ENCODE data around the gene SVBP. TPM values are rescaled to one million over a fixed set of nuclear protein-coding genes. Genes with fewer than 3 reads are reported as not detected.

Gene SVBP
- total RNA-seq, 1 donor from 2014 or later = 14.2 TPM

- ATAC-seq (no peak), DNase-seq (no peak)
- intact Hi-C loops (cut with micrococcal nuclease) = no loop called here
Measured at GRCh38 chr1:42844592-42845140, 27.5 kb upstream of the SVBP start.

DNA sequence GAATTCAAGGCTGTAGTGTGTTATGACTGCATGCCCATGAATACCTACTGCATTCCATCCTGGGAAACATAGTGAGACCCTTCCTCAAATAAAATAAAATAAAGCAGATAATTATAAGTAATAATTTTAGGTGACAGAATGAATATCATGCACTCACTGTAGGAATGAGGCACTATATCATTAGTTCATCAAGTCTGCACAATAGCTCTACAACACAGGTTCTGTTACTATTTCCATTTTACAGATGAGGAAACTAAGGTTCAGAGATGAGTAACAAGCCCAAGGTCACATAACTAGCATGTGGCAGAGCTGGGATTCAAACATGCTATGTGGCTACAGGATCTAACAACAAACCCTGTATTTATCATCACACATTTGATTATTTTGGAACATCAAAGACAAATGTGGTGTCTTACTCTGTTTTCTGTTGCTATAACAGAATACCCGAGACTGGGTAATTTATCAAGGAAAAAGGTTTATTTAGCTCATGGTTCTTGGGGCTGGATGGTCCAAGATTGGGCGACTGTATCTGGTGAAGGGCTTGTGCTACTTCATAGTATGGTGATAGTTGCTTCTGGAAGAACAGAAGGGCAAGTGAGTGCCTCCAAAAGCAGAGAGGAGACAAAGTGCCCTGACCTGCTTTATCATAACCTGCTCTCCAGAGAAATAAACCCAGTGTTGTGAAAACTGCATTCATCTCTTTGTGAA, 24.4 kb upstream of the SVBP start:
- DNase-seq (no peak), ATAC-seq (no peak)
- intact Hi-C loops (cut with micrococcal nuclease) = no loop called here

DNA sequence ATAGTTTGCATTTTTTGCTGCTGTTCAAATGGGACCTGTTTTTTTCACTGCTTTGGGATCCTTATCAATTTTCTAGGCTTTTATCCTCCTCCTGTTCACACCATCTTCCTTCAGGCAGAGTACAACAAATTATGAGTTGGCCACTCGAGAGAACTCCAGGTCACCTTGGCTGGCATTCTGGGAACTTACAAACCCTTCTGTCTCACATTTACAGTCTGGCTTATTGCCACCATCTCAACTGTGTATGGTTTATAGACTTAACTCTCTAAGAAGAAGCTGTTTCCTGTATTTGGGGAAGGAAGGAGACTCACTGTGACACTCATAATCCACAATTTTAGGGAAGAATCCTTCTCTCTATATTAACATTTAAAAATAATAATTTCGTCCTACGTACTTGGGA, 23.8 kb upstream of the SVBP start:
- DNase-seq (no peak), ATAC-seq (peak; percentile 30)
- intact Hi-C loops (cut with micrococcal nuclease) = no loop called here

- intact Hi-C loops (cut with micrococcal nuclease) = no loop called here
- DNase-seq (no peak), ATAC-seq (peak; percentile 35)
Measured at GRCh38 chr1:42838482-42839190, 21.4 kb upstream of the SVBP start.

GRCh38 chr1:42837709-42838108, 20.5 kb upstream of the SVBP start:
- ATAC-seq (peak; percentile 44), DNase-seq (no peak)
- intact Hi-C loops (cut with micrococcal nuclease) = no loop called here

- ATAC-seq (no peak), DNase-seq (no peak)
- intact Hi-C loops (cut with micrococcal nuclease) = no loop called here
Measured at GRCh38 chr1:42835422-42835821, 18.2 kb upstream of the SVBP start.

DNA sequence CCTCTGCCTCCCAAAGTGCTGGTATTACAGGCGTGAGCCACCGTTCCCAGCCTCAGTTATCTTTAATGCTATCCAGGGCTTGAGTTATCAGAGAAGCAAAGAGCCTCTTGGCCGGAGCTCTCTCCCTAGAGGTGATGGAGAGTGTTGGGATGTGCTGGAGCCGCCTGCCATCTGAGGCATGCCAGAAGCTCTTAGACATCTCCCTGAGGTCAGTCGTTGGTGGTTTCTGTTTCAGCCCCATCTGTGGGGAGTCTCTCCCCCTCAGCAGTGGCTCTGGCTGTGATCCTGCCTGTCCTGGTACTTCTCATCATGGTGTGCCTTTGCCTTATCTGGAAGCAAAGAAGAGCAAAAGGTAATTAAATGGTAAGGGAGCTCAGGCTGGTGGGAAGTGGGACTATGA, 17.6 kb upstream of the SVBP start:
- intact Hi-C loops (cut with micrococcal nuclease) = no loop called here
- ATAC-seq (no peak), DNase-seq (no peak)

GRCh38 chr1:42833981-42834380, 16.8 kb upstream of the SVBP start:
- ATAC-seq (peak; percentile 19), DNase-seq (no peak)
- intact Hi-C loops (cut with micrococcal nuclease) = no loop called here

DNA sequence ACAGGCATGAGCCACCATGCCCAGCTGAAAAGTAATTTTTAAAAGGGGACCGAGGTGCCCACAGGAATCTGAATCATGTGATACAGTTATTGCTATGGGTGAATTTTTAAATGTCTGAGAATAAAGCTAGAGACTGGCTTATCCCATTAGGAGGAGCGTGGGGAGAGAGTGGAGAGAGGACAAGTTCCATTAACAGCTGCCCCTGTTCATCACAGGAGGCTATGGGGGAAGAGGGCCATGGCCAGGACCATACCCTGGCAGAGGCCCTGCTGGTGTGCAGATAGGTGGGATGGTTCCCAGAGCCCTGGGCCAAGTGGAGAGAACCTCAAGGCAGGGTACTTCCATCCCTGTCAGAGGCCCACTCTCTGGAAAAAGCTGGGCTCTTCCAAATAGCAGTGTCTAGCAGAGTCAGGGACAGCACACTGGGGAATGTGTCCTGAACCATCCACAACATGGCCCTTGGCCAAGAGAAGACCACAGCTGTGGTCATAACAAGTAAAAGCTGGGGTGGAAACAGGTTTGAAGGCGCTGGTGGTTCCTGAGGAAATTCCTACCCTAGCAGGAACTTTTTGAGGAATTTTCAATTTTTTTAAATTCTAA, 15.5 kb upstream of the SVBP start:
- ATAC-seq = no peak
- DNase-seq = no peak
- intact Hi-C loops (cut with micrococcal nuclease) = no loop called here

GRCh38 chr1:42831273-42831672, 14.1 kb upstream of the SVBP start:
- ATAC-seq = no peak

DNA sequence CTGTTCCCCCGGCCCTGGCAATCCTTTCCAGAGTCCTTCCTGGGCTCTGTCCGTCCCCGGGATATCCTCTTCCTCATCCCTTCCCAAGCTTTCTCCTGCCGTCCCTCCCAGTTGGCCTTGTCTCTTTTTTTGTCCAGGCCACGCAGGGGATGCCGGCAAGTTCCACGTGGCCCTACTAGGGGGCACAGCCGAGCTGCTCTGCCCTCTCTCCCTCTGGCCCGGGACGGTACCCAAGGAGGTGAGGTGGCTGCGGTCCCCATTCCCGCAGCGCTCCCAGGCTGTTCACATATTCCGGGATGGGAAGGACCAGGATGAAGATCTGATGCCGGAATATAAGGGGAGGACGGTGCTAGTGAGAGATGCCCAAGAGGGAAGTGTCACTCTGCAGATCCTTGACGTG, 13.4 kb upstream of the SVBP start:
- DNase-seq = no peak
- intact Hi-C loops (cut with micrococcal nuclease) = no loop called here
- no peak for ATAC-seq

More at GRCh38 chr1:42831273-42831672, 14.1 kb upstream of the SVBP start:
- no peak for DNase-seq
- intact Hi-C loops (cut with micrococcal nuclease) = no loop called here

DNA sequence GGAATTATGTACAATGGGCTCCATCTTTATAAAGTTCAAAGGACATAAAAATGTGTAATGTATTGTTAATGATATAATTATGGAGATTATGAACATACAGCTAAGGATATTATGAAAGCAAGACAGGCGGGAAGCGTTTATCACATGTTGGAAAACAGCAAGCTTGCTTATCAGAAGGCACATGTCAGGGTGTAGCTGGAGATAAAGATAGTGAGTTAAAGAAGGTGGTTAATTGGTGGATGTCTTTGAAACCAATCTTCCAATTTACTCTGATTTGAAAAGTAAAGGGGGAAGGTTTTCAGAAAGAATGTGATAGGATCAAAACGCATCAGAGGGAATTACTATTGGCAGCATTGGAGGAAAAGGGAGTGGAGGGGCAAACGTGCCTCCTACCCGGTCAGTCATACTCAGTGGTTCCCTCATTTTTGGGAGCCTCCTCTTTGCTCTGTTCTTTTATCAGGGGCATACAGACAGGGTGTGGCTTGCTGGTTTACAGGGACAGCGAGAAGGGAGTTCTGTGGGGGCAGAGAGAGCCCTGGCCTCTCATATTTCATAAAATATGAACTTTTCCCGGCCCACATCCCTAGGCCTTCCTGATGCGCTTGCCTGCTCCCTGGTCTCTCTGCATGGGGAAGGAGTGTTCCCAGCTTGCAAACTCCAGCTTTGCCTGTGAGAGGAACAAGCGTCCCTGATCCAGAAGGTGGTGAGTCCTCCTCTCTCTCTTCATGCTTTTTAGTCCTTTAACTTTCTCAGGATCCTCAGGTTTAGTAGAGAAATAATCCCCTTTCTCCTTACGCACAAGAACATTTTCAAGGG, 8.0 kb upstream of the SVBP start:
- ATAC-seq (no peak), DNase-seq (no peak)
- intact Hi-C loops (cut with micrococcal nuclease) = no loop called here

GRCh38 chr1:42824481-42825035, 7.4 kb upstream of the SVBP start:
- ATAC-seq (no peak), DNase-seq (no peak)
- intact Hi-C loops (cut with micrococcal nuclease) = no loop called here

- intact Hi-C loops (cut with micrococcal nuclease) = no loop called here
- DNase-seq (no peak), ATAC-seq (no peak)
Measured at GRCh38 chr1:42822800-42823392, 5.7 kb upstream of the SVBP start.

GRCh38 chr1:42821690-42822089, 4.5 kb upstream of the SVBP start:
- ATAC-seq (no peak), DNase-seq (no peak)
- intact Hi-C loops (cut with micrococcal nuclease) = no loop called here

- intact Hi-C loops (cut with micrococcal nuclease) = no loop called here
- no peak for DNase-seq
- ATAC-seq = no peak
Measured at GRCh38 chr1:42820813-42821212, 3.6 kb upstream of the SVBP start.

- DNase-seq (no peak), ATAC-seq (no peak)
- intact Hi-C loops (cut with micrococcal nuclease) = no loop called here
Measured at GRCh38 chr1:42817976-42818375, 779 bp upstream of the SVBP start.

DNA sequence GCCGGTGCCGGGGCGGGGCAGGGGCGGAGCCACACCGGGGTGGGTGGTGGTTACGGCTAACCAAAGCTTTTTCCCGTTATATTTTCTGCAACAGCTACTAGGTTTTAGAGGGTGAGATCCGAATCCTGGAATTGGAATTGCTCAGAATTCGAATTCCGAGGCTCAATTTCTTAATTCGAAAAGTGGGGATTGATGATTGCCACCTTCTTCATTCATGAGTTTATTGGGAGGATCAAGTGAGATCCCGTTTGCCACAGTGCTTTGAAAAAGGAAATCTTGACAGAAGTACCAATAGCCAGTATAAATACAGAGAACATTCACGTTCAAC, 207 bp upstream of the SVBP start:
- DNase-seq (no peak), ATAC-seq (no peak)
- intact Hi-C loops (cut with micrococcal nuclease) = no loop called here

- ATAC-seq (no peak), DNase-seq (no peak)
- intact Hi-C loops (cut with micrococcal nuclease) = no loop called here
Measured at GRCh38 chr1:42815941-42816584, 1.1 kb downstream of the SVBP start.

Measured in left ventricle myocardium superior (tissue), 1 donor.